Hindlimb muscle (tissue), 1 donor: ENCODE data around the gene NGRN. TPM values are rescaled to one million over a fixed set of nuclear protein-coding genes. Genes with fewer than 3 reads are reported as not detected.
A peak's percentile ranks its signal among the peaks of the same experiment; 100 is the strongest.
"Not testable (repeated sequence)": the region's sequence is repeated elsewhere in the genome, so short reads cannot be mapped to it uniquely, and the experiment has no call there.

ENCODE experiments used
- DNase-seq: peaks from one replicate; pipeline ENCODE4 v3.0.0-alpha.2; 2013
- polyA plus RNA-seq: library from polyadenylated mRNA; unstranded; fragments of 120-200 nt; gene quantifications from one replicate; pipeline ENCODE4 v1.2.1, GENCODE V29; 2013; ENCODE audit not compliant: insufficient read length

The NGRN gene
- polyA plus RNA-seq, 1 donor = 104 TPM

GRCh38 chr15:90286678-90287077, 21.2 kb downstream of the NGRN start:
- no peak for DNase-seq

- no peak for DNase-seq
These were observed 21.6 kb downstream of the NGRN start for GRCh38 chr15:90287101-90287500.

- no peak for DNase-seq
These were observed 22.5 kb downstream of the NGRN start for GRCh38 chr15:90287946-90288345.

- no peak for DNase-seq
These were observed 26.3 kb downstream of the NGRN start for GRCh38 chr15:90291679-90292356.

GRCh38 chr15:90293040-90293810, 27.8 kb downstream of the NGRN start:
- not testable (repeated sequence) for DNase-seq

- DNase-seq = no peak
These were observed 28.7 kb downstream of the NGRN start for GRCh38 chr15:90294159-90294558.

GRCh38 chr15:90294601-90295269, 29.3 kb downstream of the NGRN start:
- no peak for DNase-seq

- no peak for DNase-seq
These were observed 29.8 kb downstream of the NGRN start for GRCh38 chr15:90295270-90295648.

- DNase-seq = not testable (repeated sequence)
These were observed 30.9 kb downstream of the NGRN start for GRCh38 chr15:90296316-90296884.

GRCh38 chr15:90297021-90297420, 31.5 kb downstream of the NGRN start:
- no peak for DNase-seq

- DNase-seq = no peak
These were observed 35.1 kb downstream of the NGRN start for GRCh38 chr15:90300541-90300940.

GRCh38 chr15:90300988-90301706, 35.7 kb downstream of the NGRN start:
- DNase-seq = no peak

- DNase-seq = no peak
These were observed 36.3 kb downstream of the NGRN start for GRCh38 chr15:90301707-90302300.

GRCh38 chr15:90305355-90305754, 39.9 kb downstream of the NGRN start:
- DNase-seq = not testable (repeated sequence)

- no peak for DNase-seq
These were observed 40.5 kb downstream of the NGRN start for GRCh38 chr15:90305932-90306331.

- no peak for DNase-seq
These were observed 41.1 kb downstream of the NGRN start for GRCh38 chr15:90306560-90306959.

GRCh38 chr15:90307661-90308060, 42.2 kb downstream of the NGRN start:
- no peak for DNase-seq

- DNase-seq = no peak
These were observed 43.5 kb downstream of the NGRN start for GRCh38 chr15:90309020-90309419.

GRCh38 chr15:90315278-90315982, 50.0 kb downstream of the NGRN start:
- DNase-seq = peak; percentile 56

GRCh38 chr15:90316139-90316538, 50.7 kb downstream of the NGRN start:
- no peak for DNase-seq

- no peak for DNase-seq
These were observed 53.1 kb downstream of the NGRN start for GRCh38 chr15:90318591-90318990.
